CD4-positive, alpha-beta T cell treated with Interleukin-17A for 1 hour (primary cell): ENCODE results near the gene NIN.
A peak's percentile ranks its signal among the peaks of the same experiment; 100 is the strongest.
"Not testable (repeated sequence)": the region's sequence is repeated elsewhere in the genome, so short reads cannot be mapped to it uniquely, and the experiment has no call there.

Experiments
- DNase-seq: peaks from one replicate; pipeline ENCODE4 v3.0.0-alpha.2; 2020

The NIN gene

DNA sequence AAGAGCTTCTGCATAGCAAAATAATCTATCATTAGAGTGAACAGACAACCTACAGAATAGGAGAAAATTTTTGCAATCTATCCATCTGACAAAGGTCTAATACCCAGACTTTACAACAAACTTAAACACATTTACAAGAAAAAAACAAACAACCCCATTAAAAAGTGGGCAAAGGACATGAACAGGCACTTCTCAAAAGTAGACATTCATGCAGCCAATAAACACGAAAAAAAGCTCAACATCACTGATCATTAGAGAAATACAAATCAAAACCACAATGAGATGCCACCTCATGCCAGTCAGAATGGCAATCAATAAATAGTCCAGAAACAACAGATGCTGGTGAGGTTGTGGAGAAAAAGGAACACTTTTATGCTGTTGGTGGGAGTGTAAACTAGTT lies 15.9 kb downstream of the NIN start:
- DNase-seq: not testable (repeated sequence)

DNA sequence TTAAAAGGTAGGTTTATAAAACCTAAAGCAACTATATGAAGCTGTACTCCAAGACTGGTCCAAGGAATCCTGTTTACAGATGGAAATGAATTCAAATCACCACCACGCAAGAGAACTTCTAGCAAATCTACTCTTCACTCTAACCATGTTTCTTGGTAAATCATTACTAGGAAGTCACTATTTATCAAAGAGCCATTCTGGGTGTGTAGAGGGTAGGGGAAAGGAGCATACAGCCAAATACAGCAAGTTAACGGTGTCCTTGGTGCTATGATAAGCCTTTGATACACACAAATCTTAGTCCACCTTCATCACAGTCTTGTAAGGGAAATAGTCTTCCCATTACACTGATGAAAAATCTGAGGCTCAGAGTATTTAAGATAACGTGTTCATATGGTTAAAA lies 16.8 kb downstream of the NIN start:
- no peak for DNase-seq

- DNase-seq: peak; percentile 63
Observed at GRCh38 chr14:50813544-50813863, 17.5 kb downstream of the NIN start.

GRCh38 chr14:50812856-50813543 lies 18.0 kb downstream of the NIN start:
- DNase-seq: no peak

- no peak for DNase-seq
Observed at GRCh38 chr14:50812180-50812579, 18.8 kb downstream of the NIN start.

- DNase-seq: no peak
Observed at GRCh38 chr14:50808053-50808452, 22.9 kb downstream of the NIN start.

- DNase-seq: no peak
Observed at GRCh38 chr14:50806241-50806933, 24.6 kb downstream of the NIN start.

GRCh38 chr14:50805396-50805795 lies 25.6 kb downstream of the NIN start:
- no peak for DNase-seq

DNA sequence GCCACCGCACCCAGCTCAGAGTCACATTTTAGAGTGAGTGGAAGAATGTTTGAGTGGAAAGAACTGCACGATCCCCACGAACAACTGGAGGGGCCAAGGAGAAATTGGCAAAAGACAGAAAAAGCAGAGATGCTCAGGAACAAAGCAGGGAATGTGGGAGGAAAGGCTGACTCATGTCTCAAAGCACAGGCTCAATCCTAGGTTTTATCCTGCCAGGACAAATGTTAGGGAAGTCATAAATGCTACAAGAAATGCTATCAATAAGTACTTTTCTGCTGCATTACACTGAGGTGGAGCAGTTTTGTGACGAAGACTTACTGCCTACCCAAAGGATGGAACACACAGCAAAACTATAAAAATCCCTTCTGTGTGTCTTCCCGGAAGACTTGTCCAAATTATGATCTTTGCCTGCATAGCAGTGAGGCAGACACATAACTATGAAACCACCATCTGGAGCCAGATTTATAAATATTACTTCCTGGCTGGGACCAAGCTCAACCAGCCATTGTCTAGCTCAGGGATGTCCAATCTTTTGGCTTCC lies 26.7 kb downstream of the NIN start:
- DNase-seq: no peak

- DNase-seq: no peak
Observed at GRCh38 chr14:50801706-50802105, 29.3 kb downstream of the NIN start.

- no peak for DNase-seq
Observed at GRCh38 chr14:50800032-50800431, 30.9 kb downstream of the NIN start.

GRCh38 chr14:50798048-50798421 lies 32.9 kb downstream of the NIN start:
- no peak for DNase-seq

DNA sequence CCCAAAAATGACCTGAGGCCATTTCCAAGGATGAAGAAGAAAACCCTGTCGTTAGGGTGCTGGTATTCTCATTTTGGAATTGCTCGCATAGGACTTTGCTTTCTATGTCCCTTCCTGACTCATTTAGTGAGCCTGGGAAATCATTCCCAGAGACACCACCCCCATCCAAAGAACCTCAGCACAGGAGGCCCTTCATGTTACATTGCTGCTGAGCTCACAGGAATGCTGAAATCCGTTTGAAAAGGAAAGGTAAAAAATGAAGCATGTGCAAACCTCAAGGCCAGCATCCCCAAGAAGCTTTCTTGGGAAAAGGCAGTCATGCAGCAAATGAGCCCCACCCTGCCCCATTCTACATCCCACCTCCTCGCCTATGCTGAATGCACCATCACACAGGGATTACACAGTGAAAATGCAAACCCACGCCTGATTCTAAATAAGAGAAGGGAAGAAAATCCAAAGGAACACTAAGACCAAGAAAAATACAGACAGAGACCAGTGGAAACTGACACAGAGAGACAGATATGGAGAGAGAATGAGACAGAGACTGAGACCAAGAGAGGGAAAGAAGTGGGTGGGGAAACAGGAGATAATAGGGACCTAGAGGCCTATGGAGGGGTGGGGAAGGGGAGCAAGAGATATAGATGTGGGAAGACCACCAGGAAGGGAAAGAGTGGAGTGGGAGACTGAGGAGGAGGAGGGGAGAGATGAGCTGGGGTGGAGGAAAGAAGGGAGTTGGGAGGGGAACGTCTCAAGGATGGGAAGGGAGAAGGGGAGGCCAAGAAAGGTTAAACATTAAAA lies 33.5 kb downstream of the NIN start:
- DNase-seq: no peak

DNA sequence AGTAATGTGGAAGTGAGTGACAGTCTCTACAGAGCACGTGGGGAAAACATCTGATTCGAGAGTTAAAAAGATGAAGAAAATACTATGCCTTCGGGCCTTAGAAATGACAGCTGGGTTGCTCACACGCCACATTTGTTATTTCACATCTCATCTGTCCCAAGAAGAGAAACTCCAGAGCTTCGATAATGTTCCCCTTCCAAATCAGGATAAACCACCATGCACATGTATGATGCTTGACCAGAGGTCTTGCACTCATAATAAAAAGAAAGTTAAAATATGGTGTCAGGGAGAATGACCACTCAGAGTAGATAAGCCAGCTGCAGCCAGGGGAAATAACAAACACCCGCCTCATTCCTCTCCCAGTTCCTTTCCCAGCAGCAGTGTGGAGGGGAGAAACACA lies 34.6 kb downstream of the NIN start:
- DNase-seq: no peak

DNA sequence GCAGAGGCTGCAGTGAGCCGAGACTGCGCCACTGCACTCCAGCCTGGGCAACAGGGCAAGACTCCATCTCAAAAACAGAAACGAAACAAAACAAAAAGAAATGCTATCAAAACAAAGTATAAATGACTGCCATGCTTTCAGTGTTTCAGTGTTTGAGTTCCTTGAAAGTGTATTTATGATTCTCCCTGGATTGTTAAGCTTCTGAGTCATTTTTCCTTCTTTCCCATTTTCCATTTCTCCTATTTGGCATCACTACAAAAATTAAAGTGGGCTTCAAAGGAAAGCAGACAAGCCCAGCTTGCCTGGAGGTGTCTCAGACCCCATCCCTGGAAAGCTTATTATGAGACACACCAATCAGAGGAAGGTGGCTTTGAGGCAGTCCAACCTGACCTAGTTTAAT lies 35.1 kb downstream of the NIN start:
- DNase-seq: no peak

DNA sequence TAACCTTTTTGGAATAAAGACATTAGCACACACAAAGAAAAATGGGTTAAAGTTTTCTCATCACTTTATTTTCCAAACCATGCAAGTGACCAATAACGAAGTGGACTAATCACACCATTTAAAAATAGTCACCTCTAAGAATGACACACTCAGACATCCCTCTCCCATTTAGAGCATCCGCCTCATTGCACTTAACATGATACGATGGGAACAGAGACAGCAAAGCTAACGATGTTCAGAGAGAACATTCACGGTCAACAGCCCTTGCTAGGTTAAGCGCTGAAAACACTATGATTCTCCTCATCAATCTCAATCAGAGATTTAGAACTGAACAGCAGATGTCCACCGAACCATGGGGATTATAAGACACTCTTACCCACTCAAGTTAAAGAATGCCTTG lies 35.8 kb downstream of the NIN start:
- DNase-seq: no peak

- no peak for DNase-seq
Observed at GRCh38 chr14:50794068-50794645, 36.8 kb downstream of the NIN start.

GRCh38 chr14:50792634-50793068 lies 38.3 kb downstream of the NIN start:
- DNase-seq: no peak

GRCh38 chr14:50792051-50792477 lies 38.9 kb downstream of the NIN start:
- DNase-seq: peak; percentile 40

- DNase-seq: no peak
Observed at GRCh38 chr14:50791201-50791600, 39.8 kb downstream of the NIN start.

- DNase-seq: no peak
Observed at GRCh38 chr14:50790589-50790988, 40.4 kb downstream of the NIN start.

GRCh38 chr14:50786751-50787464 lies 44.1 kb downstream of the NIN start:
- peak; percentile 24 for DNase-seq
